Natural killer cell (primary cell): ENCODE measurements around the gene FARP2. TPM values are rescaled to one million over a fixed set of nuclear protein-coding genes. Genes with fewer than 3 reads are reported as not detected.

Source experiments
- ATAC-seq, 3 donors: fragments of 150-1000 bp in 2 of 3; fragments of 200-7000 bp in 1 of 3; cut with Tn5 transposase; 1 replicate in 1 of 3; 2 replicates in 2 of 3; pipeline ENCODE4 v1.10.0; 2021; ENCODE audit warnings: mild to moderate bottlenecking in 2 of 3, moderate library complexity in 2 of 3
- DNase-seq, 2 donors: peaks; one replicate each; pipeline versions ENCODE4 v3.0.0 to v3.0.0-alpha.2; 2013 to 2021; ENCODE audit warnings: mixed read lengths in 1 of 2
- H3K27ac ChIP-seq: one replicate; pipeline ENCODE4 v1.5.1; 2013; ENCODE audit warnings: mild to moderate bottlenecking, low read length
- H3K27me3 ChIP-seq: one replicate; pipeline ENCODE4 v1.6.1; 2013; ENCODE audit warnings: low read length; ENCODE audit not compliant: control insufficient read depth, insufficient read depth
- H3K36me3 ChIP-seq: one replicate; pipeline ENCODE4 v1.6.1; 2013; ENCODE audit warnings: low read length; ENCODE audit not compliant: control insufficient read depth, insufficient read depth
- H3K4me1 ChIP-seq: one replicate; pipeline ENCODE4 v1.6.1; 2013; ENCODE audit warnings: low read length; ENCODE audit not compliant: control insufficient read depth, insufficient read depth
- H3K4me3 ChIP-seq: one replicate; pipeline ENCODE4 v1.5.1; 2013; ENCODE audit warnings: low read length
- H3K9me3 ChIP-seq: one replicate; pipeline ENCODE4 v1.6.1; 2013; ENCODE audit warnings: low read length; ENCODE audit not compliant: control insufficient read depth, insufficient read depth
- H3K27ac Mint-ChIP-seq, 2 donors: one replicate each; pipeline ENCODE4 v1.8.0; 2022; ENCODE audit warnings: mild to moderate bottlenecking in 2 of 2, mixed read lengths in 2 of 2, moderate library complexity in 1 of 2
- H3K27me3 Mint-ChIP-seq, 2 donors: one replicate each; pipeline ENCODE4 v1.8.0; 2022; ENCODE audit warnings: low read depth in 2 of 2, mixed read lengths in 2 of 2
- H3K36me3 Mint-ChIP-seq: one replicate; pipeline ENCODE4 v1.8.0; 2022; ENCODE audit warnings: mixed read lengths
- H3K4me1 Mint-ChIP-seq, 2 donors: one replicate each; pipeline ENCODE4 v1.8.0; 2022; ENCODE audit warnings: mixed read lengths in 2 of 2
- H3K4me3 Mint-ChIP-seq: one replicate; pipeline ENCODE4 v1.8.0; 2022; ENCODE audit warnings: mild to moderate bottlenecking, moderate library complexity, mixed read lengths
- H3K9me3 Mint-ChIP-seq, 2 donors: one replicate each; pipeline ENCODE4 v1.8.0; 2022; ENCODE audit warnings: mixed read lengths in 2 of 2
- CTCF ChIP-seq: fragments of 200-600 bp; IDR thresholded peaks from one replicate; pipeline ENCODE4 v1.8.0; 2022; ENCODE audit warnings: antibody characterized with exemption
- WGBS: methylation state at CpG from one replicate; pipeline ENCODE4 v1.1.7; 2013; ENCODE audit warnings: missing lambda C conversion rate; ENCODE audit not compliant: insufficient coverage; 5-methylcytosine and 5-hydroxymethylcytosine counted together
- intact Hi-C: fragments of 100-400 bp; cut with micrococcal nuclease; formaldehyde crosslinking; loops from one replicate; pipeline ENCODE4 v1.14.2; 2022
- total RNA-seq, 4 donors: library from RNA; stranded (reverse); fragments of 120-200 nt in 1 of 4; gene quantifications; one replicate each; pipeline versions ENCODE4 v1.2.3 to v1.2.4, GENCODE V29; 2013 to 2022

FARP2 gene
- total RNA-seq, 3 donors from 2014 or later (not counting 1 experiment from before 2014, with no cell fraction given) = 26.8 to 40.6 (median 31.6) TPM

- 96% methylated on average over 12 of the region's 12 CpGs for WGBS
- intact Hi-C loops = no loop called here
- H3K4me3 Mint-ChIP-seq = no peak overlapping the region
These were observed 144.4 kb downstream of the FARP2 start for GRCh38 chr2:241500431-241500975.

DNA sequence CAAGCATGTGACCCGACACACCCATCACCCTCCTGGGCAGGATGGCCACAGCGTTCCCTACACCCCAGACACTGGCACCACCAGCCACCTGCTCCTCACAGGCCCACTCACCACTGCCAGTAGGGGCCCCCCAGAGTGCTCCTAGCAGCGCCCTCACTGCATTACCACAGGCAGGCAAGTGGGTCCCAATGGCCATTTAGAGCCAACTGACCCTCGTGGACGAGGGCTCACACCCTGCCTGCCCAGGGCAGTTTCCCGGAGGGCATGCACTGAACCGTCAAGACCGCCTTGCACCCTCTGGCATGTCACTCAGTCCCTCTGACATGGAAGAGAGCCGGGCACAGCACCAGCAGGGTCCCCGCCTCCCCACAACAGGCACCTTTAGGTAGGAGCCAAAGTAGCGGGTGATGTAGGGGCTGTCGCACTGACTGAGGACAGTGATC lies 145.0 kb downstream of the FARP2 start:
- no peaks in the 10 kb centered on the region for H3K36me3 Mint-ChIP-seq
- intact Hi-C loops = no loop called here
- H3K27ac ChIP-seq = no peak overlapping the region
- H3K4me1 Mint-ChIP-seq = peaks cover 0 to 12% of the 10 kb centered on the region in 2 donors
- no peak overlapping the region for H3K4me3 ChIP-seq
- TF ChIP-seq CTCF = no peak
- no peaks in the 10 kb centered on the region for H3K27me3 ChIP-seq
- H3K9me3 Mint-ChIP-seq = no peaks in the 10 kb centered on the region
- H3K4me3 Mint-ChIP-seq = no peak overlapping the region
- H3K4me1 ChIP-seq = peaks cover 4% of the 10 kb centered on the region
- H3K36me3 ChIP-seq = peaks cover 24% of the 10 kb centered on the region
- 90% methylated on average over 12 of the region's 12 CpGs for WGBS
- ATAC-seq (no peak), DNase-seq (no peak)
- no peaks in the 10 kb centered on the region for H3K9me3 ChIP-seq
- H3K27ac Mint-ChIP-seq = no peak overlapping the region
- no peaks in the 10 kb centered on the region for H3K27me3 Mint-ChIP-seq

More at GRCh38 chr2:241500431-241500975, 144.4 kb downstream of the FARP2 start:
- H3K4me3 ChIP-seq = no peak overlapping the region
- H3K27me3 Mint-ChIP-seq = no peaks in the 10 kb centered on the region
- H3K27me3 ChIP-seq = no peaks in the 10 kb centered on the region
- DNase-seq (no peak), ATAC-seq (no peak)
- no peaks in the 10 kb centered on the region for H3K36me3 Mint-ChIP-seq
- H3K27ac Mint-ChIP-seq = no peak overlapping the region
- TF ChIP-seq CTCF = no peak
- H3K4me1 Mint-ChIP-seq = peaks cover 0 to 11% of the 10 kb centered on the region in 2 donors
- H3K27ac ChIP-seq = no peak overlapping the region
- H3K4me1 ChIP-seq = peaks cover 3% of the 10 kb centered on the region
- H3K9me3 ChIP-seq = no peaks in the 10 kb centered on the region
- no peaks in the 10 kb centered on the region for H3K9me3 Mint-ChIP-seq
- peaks cover 30% of the 10 kb centered on the region for H3K36me3 ChIP-seq

GRCh38 chr2:241501551-241501950 lies 145.5 kb downstream of the FARP2 start:
- Mint-ChIP-seq H3K4me1 (peaks cover 0 to 12% of the 10 kb centered on the region in 2 donors), H3K36me3 (no peaks in the 10 kb centered on the region), H3K27me3 (no peaks in the 10 kb centered on the region), H3K9me3 (no peaks in the 10 kb centered on the region), H3K27ac (no peak overlapping the region), H3K4me3 (no peak overlapping the region)
- Histone ChIP-seq H3K4me3 (no peak overlapping the region), H3K36me3 (peaks cover 24% of the 10 kb centered on the region), H3K9me3 (no peaks in the 10 kb centered on the region), H3K4me1 (peaks cover 4% of the 10 kb centered on the region), H3K27ac (no peak overlapping the region), H3K27me3 (no peaks in the 10 kb centered on the region)
- no peak for TF ChIP-seq CTCF
- no peak for ATAC-seq
- DNase-seq = no peak
- intact Hi-C loops = no loop called here
- WGBS = over 99% methylated on average over 17 of the region's 17 CpGs

GRCh38 chr2:241502281-241502680 lies 146.2 kb downstream of the FARP2 start:
- WGBS = 93% methylated on average over 10 of the region's 11 CpGs
- H3K4me3 Mint-ChIP-seq = no peak overlapping the region
- H3K27me3 Mint-ChIP-seq = no peaks in the 10 kb centered on the region

More at GRCh38 chr2:241502281-241502680, 146.2 kb downstream of the FARP2 start:
- Histone ChIP-seq H3K36me3 (peaks cover 20% of the 10 kb centered on the region), H3K27me3 (no peaks in the 10 kb centered on the region), H3K4me1 (peaks cover 10% of the 10 kb centered on the region), H3K4me3 (no peak overlapping the region), H3K27ac (no peak overlapping the region), H3K9me3 (no peaks in the 10 kb centered on the region)
- intact Hi-C loops = no loop called here
- Mint-ChIP-seq H3K36me3 (no peaks in the 10 kb centered on the region), H3K9me3 (no peaks in the 10 kb centered on the region), H3K27ac (no peak overlapping the region), H3K4me1 (peaks cover 0 to 17% of the 10 kb centered on the region in 2 donors)
- ATAC-seq (no peak), DNase-seq (no peak)
- TF ChIP-seq CTCF = no peak
